HG02970 (cell line): ENCODE results near the gene SFR1.
"Not testable (repeated sequence)": the region's sequence is repeated elsewhere in the genome, so short reads cannot be mapped to it uniquely, and the experiment has no call there.

Experiments used
- ATAC-seq: cut with Tn5 transposase; IDR thresholded peaks from one replicate; pipeline ENCODE4 v1.9.1; 2021; ENCODE audit warnings: mild to moderate bottlenecking, moderate library complexity, moderate number of reproducible peaks; ENCODE audit not compliant: unreplicated experiment, low FRiP score

SFR1 gene

DNA sequence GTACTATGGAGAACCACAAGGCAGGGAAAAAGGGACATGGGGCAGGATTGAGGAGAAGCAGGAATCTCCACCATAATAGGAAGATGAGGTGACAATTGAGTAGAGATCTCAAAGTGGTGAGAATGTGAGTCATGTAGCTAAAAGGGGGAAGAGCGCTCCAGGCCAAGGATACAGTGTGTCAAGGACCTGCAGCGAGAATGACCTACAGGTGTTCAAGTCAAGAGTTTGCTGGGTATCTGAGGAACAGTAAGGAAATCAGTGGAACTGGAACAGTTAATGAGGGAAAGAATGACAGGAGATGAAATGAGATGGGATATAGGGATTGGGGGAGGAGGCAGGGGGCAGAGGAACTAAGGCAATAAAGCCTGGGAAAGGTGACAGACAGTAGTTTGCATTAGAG is 33.6 kb downstream of the SFR1 start:
- ATAC-seq: no peak

DNA sequence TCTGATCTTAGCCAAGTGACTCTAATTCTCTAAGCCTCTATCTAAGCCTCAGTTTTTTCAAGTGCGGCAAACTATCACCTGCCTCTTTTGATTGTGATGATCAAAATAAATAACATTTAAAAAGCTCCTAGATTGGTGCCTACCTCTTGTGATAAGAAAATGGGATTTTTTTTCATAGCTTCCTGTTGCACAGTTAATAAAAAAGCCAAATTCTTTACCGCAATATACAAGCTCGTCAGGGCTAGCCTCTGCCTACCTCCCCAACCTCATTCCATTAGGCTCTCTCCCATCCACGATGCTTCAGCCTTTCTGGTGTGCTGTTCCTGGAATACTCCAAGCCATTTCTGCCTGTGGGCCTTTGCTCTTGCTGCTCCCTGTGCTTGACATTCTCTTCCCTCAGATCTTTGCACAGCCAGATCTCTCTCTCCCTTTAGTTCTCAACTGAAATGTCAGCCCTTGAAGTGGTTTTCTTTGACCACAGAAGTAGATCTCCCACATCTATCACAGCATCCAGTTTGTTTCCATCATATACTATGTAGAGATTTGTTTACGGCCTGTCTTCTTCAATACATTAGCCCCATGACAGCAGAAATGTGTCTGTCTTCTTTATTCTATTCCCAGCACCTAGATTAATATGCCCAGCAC is 48.8 kb downstream of the SFR1 start:
- no peak for ATAC-seq

GRCh38 chr10:104174136-104174535 is 52.2 kb downstream of the SFR1 start:
- ATAC-seq: not testable (repeated sequence)
